NT2/D1 (cell line): ENCODE results near the gene SSUH2.

ENCODE experiments used
- SUZ12 ChIP-seq: IDR thresholded peaks from 2 replicates; pipeline ENCODE4 v1.6.1; 2011; ENCODE audit not compliant: insufficient read length, insufficient read depth; ENCODE audit errors: extremely low read depth
- ZNF274 ChIP-seq: IDR thresholded peaks from 2 replicates; pipeline ENCODE4 v1.6.1; 2011; ENCODE audit warnings: mild to moderate bottlenecking, low read depth, low read length

GRCh38 chr3:8653800-8654408 is 9.3 kb upstream of the SSUH2 start:
- TF ChIP-seq SUZ12: no peak
- TF ChIP-seq ZNF274: no peak
